AG10803 (cell line): ENCODE results near the gene TMEM181.
A peak's percentile ranks its signal among the peaks of the same experiment; 100 is the strongest.
"Not testable (repeated sequence)": the region's sequence is repeated elsewhere in the genome, so short reads cannot be mapped to it uniquely, and the experiment has no call there.

Experiments used
- DNase-seq: peaks from one replicate; pipeline ENCODE4 v3.0.0; 2010; ENCODE audit warnings: low read depth
- H3K4me3 ChIP-seq: 2 replicates; pipeline ENCODE4 v1.5.1; 2011; ENCODE audit warnings: mild to moderate bottlenecking, low read length, control low read depth
- TF ChIP-seq, protein P1 (sequence below): conservative IDR thresholded peaks from 2 replicates; pipeline ENCODE4 v1.5.1; 2011; ENCODE audit warnings: mild to moderate bottlenecking, low read length, control low read depth, inconsistent platforms

TMEM181 gene

GRCh38 chr6:158524311-158524710, 35.6 kb upstream of the TMEM181 start:
- no peak for DNase-seq
- no peak overlapping the region for H3K4me3 ChIP-seq
- TF ChIP-seq, protein P1, sequence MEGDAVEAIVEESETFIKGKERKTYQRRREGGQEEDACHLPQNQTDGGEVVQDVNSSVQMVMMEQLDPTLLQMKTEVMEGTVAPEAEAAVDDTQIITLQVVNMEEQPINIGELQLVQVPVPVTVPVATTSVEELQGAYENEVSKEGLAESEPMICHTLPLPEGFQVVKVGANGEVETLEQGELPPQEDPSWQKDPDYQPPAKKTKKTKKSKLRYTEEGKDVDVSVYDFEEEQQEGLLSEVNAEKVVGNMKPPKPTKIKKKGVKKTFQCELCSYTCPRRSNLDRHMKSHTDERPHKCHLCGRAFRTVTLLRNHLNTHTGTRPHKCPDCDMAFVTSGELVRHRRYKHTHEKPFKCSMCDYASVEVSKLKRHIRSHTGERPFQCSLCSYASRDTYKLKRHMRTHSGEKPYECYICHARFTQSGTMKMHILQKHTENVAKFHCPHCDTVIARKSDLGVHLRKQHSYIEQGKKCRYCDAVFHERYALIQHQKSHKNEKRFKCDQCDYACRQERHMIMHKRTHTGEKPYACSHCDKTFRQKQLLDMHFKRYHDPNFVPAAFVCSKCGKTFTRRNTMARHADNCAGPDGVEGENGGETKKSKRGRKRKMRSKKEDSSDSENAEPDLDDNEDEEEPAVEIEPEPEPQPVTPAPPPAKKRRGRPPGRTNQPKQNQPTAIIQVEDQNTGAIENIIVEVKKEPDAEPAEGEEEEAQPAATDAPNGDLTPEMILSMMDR: no peak

GRCh38 chr6:158527858-158528257, 32.0 kb upstream of the TMEM181 start:
- DNase-seq, H3K4me3 ChIP-seq: not testable (repeated sequence)

DNA sequence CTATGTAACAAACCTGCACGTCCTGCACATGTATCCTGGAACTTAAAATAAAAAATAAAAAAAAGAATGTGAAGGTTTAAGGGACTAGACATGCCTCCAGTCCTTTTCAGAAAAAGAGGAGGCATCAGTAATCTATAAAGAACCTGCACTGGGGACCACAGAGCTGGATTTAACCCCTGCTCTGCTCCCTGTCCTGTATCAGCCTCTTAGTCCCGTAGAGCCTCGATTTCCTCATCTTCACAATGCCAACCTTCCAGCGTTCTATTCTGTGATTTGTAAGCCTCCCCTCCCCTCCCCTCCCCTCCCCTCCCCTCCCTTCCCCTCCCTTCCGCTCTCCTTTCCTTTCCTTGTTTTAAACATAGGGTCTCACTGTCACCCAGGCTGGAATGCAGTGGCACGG, 31.1 kb upstream of the TMEM181 start:
- DNase-seq: no peak
- TF ChIP-seq, protein P1: no peak

DNA sequence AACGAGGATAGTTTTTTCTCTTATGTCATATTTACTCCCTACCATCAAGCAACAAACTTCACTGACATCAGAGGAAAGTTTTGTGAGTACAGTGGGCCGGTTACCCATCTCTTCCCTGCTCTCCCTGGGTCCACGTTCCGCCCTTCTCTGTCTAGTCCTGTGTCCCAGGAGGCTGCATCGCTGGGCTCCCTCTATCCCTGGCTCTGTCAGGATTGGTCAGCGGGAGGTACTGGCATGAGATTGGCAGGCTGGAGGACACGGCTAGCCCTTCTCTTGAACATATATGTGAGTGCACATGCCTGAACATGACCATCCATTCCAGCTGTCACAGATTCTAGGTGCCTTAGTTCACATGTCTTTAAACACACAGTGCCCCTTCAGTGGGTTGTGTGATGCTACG, 30.3 kb upstream of the TMEM181 start:
- DNase-seq: no peak
- no peak overlapping the region for H3K4me3 ChIP-seq
- TF ChIP-seq, protein P1: no peak

More for the DNA sequence above, 31.1 kb upstream of the TMEM181 start:
- H3K4me3 ChIP-seq: no peak overlapping the region

GRCh38 chr6:158531566-158531965, 28.3 kb upstream of the TMEM181 start:
- no peak overlapping the region for H3K4me3 ChIP-seq

DNA sequence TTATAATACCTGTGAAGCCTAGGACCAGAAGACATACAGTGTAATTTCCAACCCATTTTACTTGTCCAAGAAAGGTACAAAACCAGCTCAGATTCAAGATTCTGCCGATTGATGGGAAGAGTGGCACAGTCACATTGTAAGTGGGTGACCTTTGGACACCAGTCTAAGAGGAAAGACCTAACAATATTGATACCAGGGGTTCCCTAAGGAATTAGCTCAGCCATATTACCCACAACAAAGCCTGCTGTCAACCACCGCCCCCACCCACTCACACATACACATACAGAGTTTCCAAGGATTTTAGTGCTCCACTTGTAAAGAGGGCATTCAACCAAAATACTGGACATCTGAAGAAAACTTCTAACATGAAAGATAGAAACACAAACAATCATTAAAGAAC, 27.9 kb upstream of the TMEM181 start:
- TF ChIP-seq, protein P1: no peak
- H3K4me3 ChIP-seq: no peak overlapping the region
- no peak for DNase-seq

More at GRCh38 chr6:158531566-158531965, 28.3 kb upstream of the TMEM181 start:
- DNase-seq: no peak
- TF ChIP-seq, protein P1: no peak

- TF ChIP-seq, protein P1: no peak
- H3K4me3 ChIP-seq: peak overlapping the region; percentile 61
- DNase-seq: peak; percentile 53
Measured at GRCh38 chr6:158536084-158536890, 23.6 kb upstream of the TMEM181 start.
